ENCODE results near the gene GJD4. TPM values are rescaled to one million over a fixed set of nuclear protein-coding genes. Genes with fewer than 3 reads are reported as not detected.

The GJD4 gene
- total RNA-seq, 1 experiment from 2014 or later: 0.33 TPM

GRCh38 chr10:35635576-35635975 lies 30.4 kb downstream of the GJD4 start:
- H3K9me3 ChIP-seq (ENCODE audit: low read length): no peaks in the 10 kb centered on the region
- BruUV-seq (replicated peaks): no TSS peak
- H3F3A ChIP-seq (ENCODE audit: low read length, unreplicated experiment): peaks cover 31% of the 10 kb centered on the region
- H3K27me3 ChIP-seq (ENCODE audit: low read length): no peaks in the 10 kb centered on the region
- peak overlapping the region; percentile 87 for H3K4me2 ChIP-seq (ENCODE audit: low read length)
- no peak overlapping the region for H2AFZ ChIP-seq (ENCODE audit: low read length)
- H3K79me2 ChIP-seq (ENCODE audit: low read length): peaks cover 37% of the 10 kb centered on the region
- peaks cover 14% of the 10 kb centered on the region for H3K36me3 ChIP-seq (ENCODE audit: low read depth, low read length)
- intact Hi-C loops (cut with micrococcal nuclease): loop anchor here (1.0 to 10.0 kb wide), 12 partner anchors 255 to 1246 kb away; no protein-coding TSS in a partner anchor
- no peak for TF ChIP-seq EZH2 (IDR thresholded peaks at IDR 0.05; ENCODE audit: low read length, unreplicated experiment)
- TF ChIP-seq CTCF (conservative IDR thresholded peaks at IDR 0.05; ENCODE audit: low read depth, low read length): peak; percentile 100
- no peak for TF ChIP-seq EZH2phosphoT487 (IDR thresholded peaks at IDR 0.05; ENCODE audit: borderline replicate concordance, low read length)
- CTCF ChIA-PET: interaction anchor here (0.5 to 4.5 kb wide), 26 partner anchors 8 to 1245 kb away, joined by 3 to 85 read pairs (median 4); no protein-coding TSS in a partner anchor
- peak overlapping the region; percentile 69 for H3K4me3 ChIP-seq (ENCODE audit: low read length)
- DNase-seq (peak; percentile 100), ATAC-seq (peak; percentile 21)
- H4K20me1 ChIP-seq (ENCODE audit: low read length): peaks cover 27% of the 10 kb centered on the region
- peak overlapping the region; percentile 71 for H3K27ac ChIP-seq (ENCODE audit: low read length)
- H3K9me2 ChIP-seq (replicated peaks; ENCODE audit: low read length): no peaks in the 10 kb centered on the region
- peaks cover 63% of the 10 kb centered on the region for H3K4me1 ChIP-seq (ENCODE audit: insufficient read depth, low read length)
- POLR2A ChIA-PET (ENCODE audit: unreplicated experiment): interaction anchor here (0.5 to 1.7 kb wide), 7 partner anchors 356 to 1633 kb away, joined by 3 to 9 read pairs (median 4); no protein-coding TSS in a partner anchor
- H3K9ac ChIP-seq (ENCODE audit: low read length): peak overlapping the region; percentile 56

GRCh38 chr10:35636956-35637355 lies 31.8 kb downstream of the GJD4 start:
- H3K4me3 ChIP-seq (ENCODE audit: low read length): peak overlapping the region; percentile 69
- H4K20me1 ChIP-seq (ENCODE audit: low read length): peaks cover 32% of the 10 kb centered on the region
- ATAC-seq (no peak), DNase-seq (peak; percentile 70)
- H2AFZ ChIP-seq (ENCODE audit: low read length): no peak overlapping the region
- peak overlapping the region; percentile 56 for H3K9ac ChIP-seq (ENCODE audit: low read length)
- no peaks in the 10 kb centered on the region for H3K9me3 ChIP-seq (ENCODE audit: low read length)
- no peaks in the 10 kb centered on the region for H3K27me3 ChIP-seq (ENCODE audit: low read length)
- H3K79me2 ChIP-seq (ENCODE audit: low read length): peaks cover 49% of the 10 kb centered on the region
- H3K36me3 ChIP-seq (ENCODE audit: low read depth, low read length): peaks cover 14% of the 10 kb centered on the region
- peak overlapping the region; percentile 87 for H3K4me2 ChIP-seq (ENCODE audit: low read length)
- ChIA-PET CTCF (interaction anchor here (0.6 to 4.5 kb wide), 6 partner anchors 24 to 1244 kb away, joined by 3 to 85 read pairs (median 15); no protein-coding TSS in a partner anchor), POLR2A (ENCODE audit: unreplicated experiment) (interaction anchor here (0.7 to 1.7 kb wide), 4 partner anchors 13 to 1122 kb away, joined by 3 to 9 read pairs (median 6); no protein-coding TSS in a partner anchor)
- peak overlapping the region; percentile 71 for H3K27ac ChIP-seq (ENCODE audit: low read length)
- no peak for TF ChIP-seq EZH2phosphoT487 (IDR thresholded peaks at IDR 0.05; ENCODE audit: borderline replicate concordance, low read length)
- TF ChIP-seq CTCF (conservative IDR thresholded peaks at IDR 0.05; ENCODE audit: low read depth, low read length): no peak
- no TSS peak for BruUV-seq (replicated peaks)
- H3K9me2 ChIP-seq (replicated peaks; ENCODE audit: low read length): no peaks in the 10 kb centered on the region
- peaks cover 31% of the 10 kb centered on the region for H3F3A ChIP-seq (ENCODE audit: low read length, unreplicated experiment)
- H3K4me1 ChIP-seq (ENCODE audit: insufficient read depth, low read length): peaks cover 63% of the 10 kb centered on the region
- intact Hi-C loops (cut with micrococcal nuclease): loop anchor here (1.0 to 10.0 kb wide), 7 partner anchors 146 to 1000 kb away; no protein-coding TSS in a partner anchor

- Histone ChIP-seq H3K9me3 (ENCODE audit: low read length) (no peaks in the 10 kb centered on the region), H3K4me3 (ENCODE audit: low read length) (peak overlapping the region; percentile 69), H3F3A (ENCODE audit: low read length, unreplicated experiment) (peaks cover 31% of the 10 kb centered on the region), H4K20me1 (ENCODE audit: low read length) (peaks cover 32% of the 10 kb centered on the region), H3K36me3 (ENCODE audit: low read depth, low read length) (peaks cover 14% of the 10 kb centered on the region), H3K9ac (ENCODE audit: low read length) (peak overlapping the region; percentile 56), H2AFZ (ENCODE audit: low read length) (no peak overlapping the region), H3K79me2 (ENCODE audit: low read length) (peaks cover 54% of the 10 kb centered on the region), H3K4me1 (ENCODE audit: insufficient read depth, low read length) (peaks cover 60% of the 10 kb centered on the region), H3K27ac (ENCODE audit: low read length) (peak overlapping the region; percentile 71), H3K27me3 (ENCODE audit: low read length) (no peaks in the 10 kb centered on the region), H3K9me2 (replicated peaks; ENCODE audit: low read length) (no peaks in the 10 kb centered on the region), H3K4me2 (ENCODE audit: low read length) (peak overlapping the region; percentile 87)
- ChIA-PET POLR2A (ENCODE audit: unreplicated experiment) (interaction anchor here (0.6 to 1.7 kb wide), 6 partner anchors 460 to 1244 kb away, joined by 3 to 10 read pairs (median 8); no protein-coding TSS in a partner anchor), CTCF (interaction anchor here (0.6 to 4.0 kb wide), 5 partner anchors 24 to 1142 kb away, joined by 3 to 85 read pairs (median 19); no protein-coding TSS in a partner anchor)
- ATAC-seq: no peak
- TF ChIP-seq CTCF (conservative IDR thresholded peaks at IDR 0.05; ENCODE audit: low read depth, low read length): no peak
- no peak for TF ChIP-seq EZH2phosphoT487 (IDR thresholded peaks at IDR 0.05; ENCODE audit: borderline replicate concordance, low read length)
- TF ChIP-seq EZH2 (IDR thresholded peaks at IDR 0.05; ENCODE audit: low read length, unreplicated experiment): no peak
- BruUV-seq (replicated peaks): no TSS peak
- peak; percentile 54 for DNase-seq
- intact Hi-C loops (cut with micrococcal nuclease): loop anchor here (1.0 to 10.0 kb wide), 5 partner anchors 460 to 999 kb away; no protein-coding TSS in a partner anchor
Observed at GRCh38 chr10:35637462-35637861, 32.3 kb downstream of the GJD4 start.
